ENCODE measurements around the gene PDE9A.

The PDE9A gene

DNA sequence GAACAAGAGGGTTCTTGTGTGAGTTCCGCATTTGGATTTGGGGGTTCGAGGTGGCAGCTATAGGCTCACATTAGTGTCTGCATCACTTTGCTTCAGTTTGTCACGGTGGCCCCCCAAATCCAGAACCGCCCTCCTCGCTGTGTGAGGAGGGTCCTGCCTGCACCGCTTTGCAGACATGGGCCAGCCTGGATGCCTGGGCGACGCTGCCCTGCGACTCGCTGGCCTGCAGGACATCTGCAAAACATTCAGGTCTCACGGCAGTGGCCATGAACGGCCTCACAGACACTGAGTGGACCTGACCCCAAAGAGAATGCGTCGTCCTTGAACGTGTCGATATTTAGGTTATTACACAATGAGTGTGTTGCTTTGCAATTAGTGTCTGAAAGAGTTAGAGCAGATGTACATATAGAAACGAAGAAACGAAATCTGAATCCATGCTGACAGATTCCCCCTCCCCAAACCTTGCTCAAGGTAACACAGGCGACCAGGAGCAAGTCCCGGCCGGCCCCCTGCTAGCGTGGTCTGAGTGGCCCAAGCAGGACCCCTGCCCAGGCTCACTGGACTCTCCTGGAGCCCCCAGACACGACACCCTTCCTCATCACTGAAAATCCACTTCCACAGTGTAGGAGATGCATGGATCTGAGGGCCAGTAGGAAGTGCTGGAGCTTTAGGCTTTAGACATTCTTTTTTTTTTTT is 20.4 kb downstream of the PDE9A start:
- DNase-seq: no peak

DNA sequence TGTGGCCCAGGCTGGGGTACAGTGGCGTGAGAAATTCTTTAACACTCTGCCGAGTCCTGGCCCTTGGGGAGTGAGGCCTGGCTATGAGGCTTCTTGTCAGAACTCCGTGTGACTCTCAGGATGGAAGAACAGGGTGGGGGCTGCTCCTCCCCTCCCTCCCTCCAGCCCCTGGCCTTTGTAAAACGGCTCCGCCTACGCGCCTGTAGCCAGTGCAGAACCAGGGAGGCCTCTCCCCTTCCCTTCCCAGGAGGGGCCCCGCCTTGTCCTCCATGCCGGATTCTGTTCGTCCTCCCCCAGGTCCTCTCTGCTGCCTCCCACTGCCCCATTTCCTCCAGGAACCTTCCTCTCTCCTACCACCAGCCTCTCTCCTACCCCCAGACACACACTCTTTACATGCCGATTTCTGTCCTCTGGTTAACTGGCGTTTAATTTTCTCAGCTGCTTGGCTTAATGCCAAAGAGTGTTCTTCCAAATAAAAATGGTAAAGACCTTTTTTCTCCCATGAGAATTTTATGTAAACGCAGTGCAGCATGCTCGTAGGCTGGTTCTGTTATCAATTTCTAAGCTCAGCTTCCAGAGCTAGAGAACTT is 21.0 kb downstream of the PDE9A start:
- DNase-seq: peak in 1 of 4 experiments; percentile 5

DNA sequence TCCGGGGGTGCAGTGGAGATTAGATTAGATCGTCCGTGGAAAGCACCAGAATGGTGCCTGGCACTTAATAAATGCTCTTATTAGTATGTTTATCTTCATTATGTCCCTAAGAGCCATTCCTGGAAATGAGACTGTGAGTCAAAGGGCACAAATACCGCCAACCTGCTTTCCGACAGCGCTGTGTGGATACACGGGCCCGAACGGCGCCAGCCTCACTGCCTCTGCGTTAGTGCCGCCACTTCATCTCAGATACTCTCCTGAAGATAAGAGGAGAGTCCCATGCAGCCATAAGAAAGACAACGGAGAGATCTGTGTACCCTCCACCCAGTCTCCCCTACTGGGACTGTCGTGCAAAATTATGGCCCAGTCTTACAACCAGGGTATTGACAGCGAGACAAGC is 22.0 kb downstream of the PDE9A start:
- DNase-seq: no peak

DNA sequence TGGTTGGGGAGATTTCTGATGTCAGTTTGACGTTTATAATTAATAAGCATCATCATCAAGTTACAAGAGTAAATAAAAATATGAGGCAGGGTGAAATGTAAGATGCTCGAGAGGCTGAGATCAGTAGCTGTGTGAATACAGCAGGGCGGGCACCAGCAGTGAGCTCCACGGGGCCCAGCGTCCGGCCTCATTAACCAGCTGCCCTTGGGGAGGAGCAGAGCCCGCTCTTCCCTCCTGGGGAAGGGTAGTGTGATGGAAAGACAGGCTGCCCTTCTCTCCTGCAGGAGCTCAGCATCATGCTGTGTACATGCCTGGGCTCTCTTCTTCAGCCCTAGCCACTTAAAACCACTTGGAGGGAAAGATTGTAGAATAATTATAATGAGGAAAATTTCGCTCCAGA is 23.4 kb downstream of the PDE9A start:
- no peak for DNase-seq

DNA sequence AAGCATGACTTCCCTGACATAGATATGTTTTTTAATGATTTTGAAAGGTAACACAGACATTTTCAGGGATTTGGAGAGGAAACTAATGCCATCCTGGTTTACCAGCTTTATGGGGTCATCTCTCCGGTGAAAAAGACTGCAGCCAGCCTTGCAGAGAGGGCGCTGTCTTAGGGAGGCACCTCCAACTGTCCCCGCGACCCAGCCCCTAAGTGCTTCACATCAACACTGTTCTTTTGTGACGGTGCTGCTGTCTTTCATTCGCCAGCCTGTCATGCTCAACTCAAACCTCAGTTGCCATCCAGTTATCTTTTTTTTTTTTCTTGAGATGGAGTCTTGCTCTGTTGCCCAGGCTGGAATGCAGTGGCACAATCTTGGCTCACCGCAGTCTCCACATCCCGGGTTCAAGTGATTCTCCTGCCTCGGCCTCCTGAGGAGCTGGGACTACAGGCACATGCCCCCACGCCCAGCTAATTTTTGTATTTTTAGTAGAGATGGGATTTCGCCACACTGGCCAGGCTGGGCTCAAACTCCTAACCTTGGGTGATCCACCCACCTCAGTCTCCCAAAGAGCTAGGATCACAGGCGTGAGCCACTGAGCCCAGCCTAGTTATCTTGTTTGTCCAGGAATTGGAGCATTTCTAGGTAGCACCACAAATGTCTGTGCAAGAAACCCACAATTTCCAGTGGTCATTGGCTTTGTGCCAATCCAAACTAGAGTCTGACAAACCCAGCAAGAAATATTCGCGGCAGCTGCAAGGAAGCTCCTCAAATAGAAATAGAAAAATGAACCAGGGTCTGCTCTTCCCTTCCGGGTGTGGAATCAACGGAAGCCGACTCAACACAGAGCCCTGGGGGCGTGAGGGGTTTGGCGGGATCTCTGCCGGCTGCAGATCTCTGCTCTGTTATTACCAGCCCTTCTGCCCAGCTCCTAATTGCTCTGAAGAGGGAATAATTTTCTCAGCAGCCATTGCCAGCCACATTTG is 24.2 kb downstream of the PDE9A start:
- DNase-seq: peak in 1 of 4 experiments; percentile 33

DNA sequence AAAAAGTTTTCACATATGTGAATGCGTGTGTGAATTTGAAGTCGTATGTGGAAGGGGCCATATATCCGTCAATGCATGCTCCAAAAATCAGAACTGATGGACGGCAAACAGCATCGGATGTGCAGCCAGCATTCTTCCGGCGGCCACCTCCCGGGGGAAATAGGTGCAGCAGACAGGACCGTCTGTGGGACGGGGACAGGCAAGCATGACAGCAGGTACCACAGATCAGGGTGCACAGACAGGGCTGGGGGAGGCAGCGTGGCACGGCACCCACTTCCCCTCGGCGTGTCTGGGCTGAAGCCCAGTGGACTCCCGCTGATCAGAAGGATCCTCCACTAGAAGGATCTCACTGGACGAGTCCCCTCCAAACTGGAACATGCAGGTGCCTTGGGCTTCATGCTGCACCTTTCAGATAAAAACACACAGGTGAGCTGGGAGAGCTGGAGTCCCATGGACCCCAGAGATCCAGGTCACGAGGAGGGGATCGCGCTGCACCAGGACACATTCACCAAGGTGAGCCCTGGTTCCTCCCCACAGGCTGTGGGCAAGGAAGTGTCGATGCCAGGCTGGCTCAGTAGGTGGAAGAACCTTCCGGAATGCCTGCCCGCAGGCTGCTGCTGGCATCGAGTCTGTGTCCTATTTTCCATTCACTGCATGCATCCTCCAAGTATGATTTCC is 25.3 kb downstream of the PDE9A start:
- DNase-seq: no peak

DNA sequence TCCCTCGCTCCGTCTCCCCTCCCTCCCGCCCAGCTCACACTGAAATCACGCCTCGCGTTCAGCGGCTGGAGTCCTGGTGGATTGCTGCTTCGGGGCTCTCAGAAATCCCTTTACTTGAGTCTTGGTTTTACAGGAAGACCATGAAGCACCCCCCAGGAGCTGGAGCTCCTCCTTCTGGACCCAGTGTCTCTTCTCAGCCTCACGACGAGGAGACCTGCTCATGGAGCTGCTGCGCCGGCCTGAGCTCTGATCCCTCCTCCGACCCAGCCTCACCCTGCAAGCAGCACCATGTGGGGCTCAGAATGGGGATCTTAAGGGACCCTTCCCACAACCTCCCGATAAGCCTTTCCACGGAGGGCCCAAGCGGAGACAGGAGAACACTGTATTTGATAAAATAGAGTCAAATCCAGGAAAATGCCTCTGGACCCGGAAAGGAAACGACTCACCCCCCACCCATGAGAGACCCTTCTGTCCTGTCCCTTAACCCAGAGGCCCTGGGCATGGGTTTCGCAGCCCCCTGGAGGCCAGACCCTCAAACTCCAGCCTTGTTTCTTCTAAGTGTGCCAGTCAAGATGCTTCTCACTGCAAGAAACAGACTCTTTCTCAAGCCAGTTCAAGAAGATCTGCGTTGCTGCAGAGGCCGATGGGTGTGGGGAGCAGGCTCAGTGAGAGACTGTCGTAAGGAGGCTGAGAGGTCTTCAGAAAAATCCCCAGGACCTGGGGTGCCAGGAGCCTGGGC is 26.1 kb downstream of the PDE9A start:
- no peak for DNase-seq

DNA sequence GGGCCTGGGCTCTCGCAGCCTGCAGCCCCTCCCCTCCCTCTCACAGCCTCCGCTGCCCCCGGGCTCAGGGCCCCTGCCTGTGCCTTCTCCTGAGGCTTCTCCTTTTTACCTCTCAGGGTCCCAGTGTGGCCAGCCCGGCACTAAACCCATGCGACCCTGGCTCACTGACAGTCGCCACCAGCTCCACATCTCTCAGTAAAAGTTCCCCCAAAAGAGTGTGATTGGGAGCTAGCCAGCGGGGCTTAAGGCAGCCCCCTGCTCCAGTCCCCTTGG is 26.6 kb downstream of the PDE9A start:
- DNase-seq: no peak

DNA sequence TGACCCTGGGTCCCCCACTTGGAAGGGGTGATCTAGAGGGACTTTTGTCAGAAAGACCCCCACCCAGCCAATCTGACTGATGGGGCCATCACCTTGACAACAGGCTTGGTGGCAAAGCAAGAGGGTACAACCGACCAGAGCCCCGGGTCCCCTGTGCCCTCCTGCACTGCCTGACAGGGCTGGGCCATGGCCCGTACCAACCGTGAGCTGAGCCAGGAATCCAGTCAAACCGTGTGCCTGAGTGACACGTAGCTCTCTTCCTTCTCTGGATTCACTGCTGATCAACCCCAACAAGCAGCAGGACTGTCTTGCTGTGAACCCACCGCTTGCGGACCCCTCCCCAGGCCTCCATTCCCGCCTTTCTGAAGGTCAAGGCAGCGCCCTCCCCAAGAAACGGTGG is 27.0 kb downstream of the PDE9A start:
- DNase-seq: no peak

DNA sequence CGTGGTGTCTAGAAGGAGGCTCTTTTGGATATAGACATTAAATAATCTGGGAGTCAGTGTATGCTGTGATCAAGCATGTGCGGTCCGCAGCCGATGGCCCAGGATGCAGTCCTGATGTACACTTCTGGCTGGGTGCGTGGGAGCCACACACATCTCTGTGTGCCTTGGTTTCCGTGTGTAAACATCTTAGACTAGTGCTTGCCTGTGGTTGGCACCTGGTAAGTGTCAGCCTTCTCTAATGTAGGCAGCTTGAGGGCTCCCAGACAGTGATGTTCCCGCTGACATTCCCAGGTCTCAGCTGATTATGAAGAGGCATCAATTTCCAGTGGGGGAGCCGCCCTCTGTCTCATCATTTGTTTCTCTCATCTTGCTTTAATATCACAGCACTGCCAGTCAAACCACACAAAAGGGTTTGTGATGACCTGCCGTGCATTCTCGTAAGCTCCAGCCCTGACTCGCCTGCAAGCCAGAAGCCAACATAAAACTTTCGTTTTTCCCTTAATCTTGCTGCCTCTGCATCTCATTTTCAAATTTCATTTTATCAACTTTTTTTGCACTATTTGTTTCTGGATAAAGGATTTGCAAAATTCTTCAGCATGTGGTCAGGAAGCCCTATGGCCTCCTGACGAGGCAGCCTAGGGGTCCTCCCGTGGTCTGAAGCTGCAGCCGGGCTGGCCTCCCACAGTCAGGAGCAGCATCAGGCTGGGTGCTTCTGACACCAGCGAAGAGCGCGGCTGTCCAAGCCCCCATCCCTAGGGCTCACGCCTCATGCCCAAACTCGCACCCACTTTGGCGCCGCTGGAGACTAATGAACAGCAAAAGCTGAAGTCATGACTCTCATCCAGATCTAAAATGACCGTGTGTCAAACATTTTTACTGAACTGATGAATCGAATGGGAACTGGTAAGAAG is 28.1 kb downstream of the PDE9A start:
- no peak for DNase-seq

DNA sequence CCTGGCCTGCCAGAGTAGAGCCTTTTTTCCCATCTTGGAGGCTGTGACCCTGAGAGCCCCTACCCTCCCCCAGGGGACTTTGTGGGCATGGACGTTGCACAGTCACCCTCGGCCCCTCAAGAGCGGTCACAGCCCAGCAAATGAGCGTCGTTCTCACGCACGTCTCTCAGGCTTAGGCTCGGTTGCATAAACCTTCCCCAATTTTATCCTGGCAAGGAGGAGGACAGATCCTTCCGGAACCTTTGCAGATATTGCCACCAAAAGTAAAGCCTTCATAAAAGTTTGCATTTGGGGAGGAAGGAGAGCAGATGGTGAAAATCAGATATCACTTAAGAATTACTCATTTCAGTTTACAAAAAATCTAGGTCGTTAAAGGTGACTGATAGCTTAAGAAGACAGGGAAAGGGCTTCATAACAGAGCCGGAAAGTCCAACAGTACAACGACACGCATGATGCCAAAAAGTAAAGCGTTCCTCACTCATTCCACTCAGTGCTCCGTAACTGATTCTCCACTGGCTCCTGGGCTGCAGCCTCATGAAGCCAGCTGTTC is 29.3 kb downstream of the PDE9A start:
- DNase-seq: no peak

DNA sequence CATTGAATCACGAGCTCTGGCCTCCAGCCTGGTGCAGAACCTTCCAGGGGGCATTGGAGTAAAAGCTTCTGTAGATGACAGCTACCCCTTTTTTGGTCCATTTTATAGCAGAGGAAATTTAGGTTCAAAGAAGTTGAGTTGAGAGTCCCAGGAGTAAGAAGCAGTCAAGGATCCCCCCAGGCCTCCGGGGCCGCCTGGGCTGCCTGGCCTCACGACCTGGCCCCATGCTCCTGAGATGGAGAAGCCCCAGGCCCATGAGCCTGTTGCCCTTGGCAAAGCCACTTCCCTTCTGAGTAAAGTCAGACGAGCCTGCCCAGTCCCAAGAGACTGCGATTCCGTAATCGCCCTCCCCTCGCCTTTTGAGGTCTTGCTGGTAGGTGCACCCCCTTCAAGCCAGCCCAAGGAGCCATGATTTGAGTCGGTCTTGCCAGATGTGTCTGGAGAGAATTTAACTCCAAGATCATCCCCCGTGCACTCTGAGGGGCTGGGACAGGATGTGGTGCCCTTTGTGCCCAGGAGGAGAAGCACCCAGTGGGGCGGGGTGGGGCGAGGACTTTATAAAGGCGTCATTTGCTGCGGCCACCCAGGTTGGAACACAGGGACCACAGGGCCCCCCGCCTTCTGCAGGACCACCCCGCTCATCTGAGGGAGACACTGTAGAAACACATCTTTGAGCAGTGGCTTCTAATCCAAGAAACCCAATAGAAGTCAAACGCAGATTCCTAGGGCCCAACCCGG is 30.1 kb downstream of the PDE9A start:
- DNase-seq: no peak

DNA sequence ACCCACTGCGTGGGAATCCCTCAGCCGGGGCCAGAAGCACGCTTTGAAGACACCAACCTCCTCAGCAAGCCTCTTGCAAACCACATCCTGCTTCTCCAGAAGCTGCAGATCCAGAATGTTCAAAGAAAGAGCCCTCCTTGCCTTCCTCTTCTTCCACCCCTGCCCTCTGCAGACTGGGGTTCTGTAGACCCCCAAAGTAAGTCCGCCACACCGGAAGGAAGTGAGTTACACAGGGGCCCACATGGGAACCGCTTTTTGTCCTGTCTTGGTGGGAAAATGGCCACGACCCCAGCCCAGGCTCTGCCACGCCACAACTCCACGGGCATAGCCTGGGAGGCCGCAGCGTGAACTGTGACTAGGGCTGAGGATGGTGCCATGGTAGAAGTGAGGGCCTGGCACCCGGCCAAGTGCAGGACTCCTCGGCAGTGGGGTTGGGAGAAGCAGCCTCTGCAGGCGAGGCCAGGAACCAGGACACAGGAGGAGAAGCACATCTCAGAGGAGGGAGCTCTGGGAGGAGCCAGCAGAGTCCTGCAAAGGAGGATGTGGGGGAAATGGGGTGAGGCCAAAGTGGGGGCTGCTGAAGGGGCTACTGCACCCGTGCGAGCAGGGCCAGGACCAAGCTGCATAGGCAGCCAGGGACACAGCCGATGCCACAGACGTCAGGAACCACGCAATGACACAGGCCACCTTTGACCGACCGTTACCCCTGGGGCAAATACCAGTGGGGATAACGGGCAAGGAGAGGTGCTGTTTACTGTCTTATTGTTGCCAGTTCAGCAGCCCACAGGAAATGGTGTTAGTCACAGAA is 30.9 kb downstream of the PDE9A start:
- peak in 2 of 4 experiments; percentile 31 to 36 for DNase-seq

DNA sequence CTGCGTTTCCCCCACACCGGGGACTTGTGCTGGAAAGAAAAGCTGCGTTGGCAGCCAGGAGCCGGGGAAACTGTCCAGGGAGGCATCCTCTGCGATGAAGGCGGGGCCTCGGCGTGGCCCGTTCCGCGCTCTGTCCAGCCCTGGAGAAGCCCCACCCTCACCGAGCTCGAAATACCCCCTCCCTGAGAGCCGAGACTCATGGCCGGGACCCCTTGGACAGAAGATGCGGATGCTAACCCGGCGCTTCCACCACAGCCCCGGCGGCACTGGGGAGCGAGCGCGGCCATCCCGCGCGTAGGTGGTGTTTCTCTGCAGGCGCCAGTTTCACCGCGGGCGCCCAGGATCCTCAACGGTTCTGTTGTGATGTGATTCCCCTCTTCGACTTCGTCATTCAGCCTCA is 31.6 kb downstream of the PDE9A start:
- peak in 1 of 4 experiments; percentile 4 for DNase-seq

DNA sequence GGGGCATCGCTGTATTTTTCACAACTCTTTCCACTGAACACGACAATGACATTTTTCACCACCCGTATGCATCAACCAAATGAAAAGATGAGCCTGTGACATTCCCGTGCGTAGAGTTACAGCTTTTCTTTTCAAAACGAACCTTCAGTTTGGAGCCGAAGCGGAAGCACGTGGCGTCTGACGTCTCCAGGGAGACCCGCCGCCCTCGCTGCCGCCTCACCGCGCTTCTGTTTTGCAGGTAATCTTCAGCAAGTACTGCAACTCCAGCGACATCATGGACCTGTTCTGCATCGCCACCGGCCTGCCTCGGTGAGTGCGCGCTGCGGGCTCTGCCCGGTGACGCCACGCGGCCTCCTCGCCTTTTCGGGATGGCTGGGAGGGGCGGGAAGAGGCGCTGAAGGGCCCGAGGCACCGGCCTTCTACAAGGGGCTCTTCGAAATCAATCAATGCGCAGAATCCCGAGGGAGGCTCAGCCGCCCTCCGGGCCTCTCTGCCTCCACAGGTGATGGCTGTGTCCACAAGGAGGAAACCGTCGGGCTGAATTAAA is 32.6 kb downstream of the PDE9A start:
- DNase-seq: no peak

DNA sequence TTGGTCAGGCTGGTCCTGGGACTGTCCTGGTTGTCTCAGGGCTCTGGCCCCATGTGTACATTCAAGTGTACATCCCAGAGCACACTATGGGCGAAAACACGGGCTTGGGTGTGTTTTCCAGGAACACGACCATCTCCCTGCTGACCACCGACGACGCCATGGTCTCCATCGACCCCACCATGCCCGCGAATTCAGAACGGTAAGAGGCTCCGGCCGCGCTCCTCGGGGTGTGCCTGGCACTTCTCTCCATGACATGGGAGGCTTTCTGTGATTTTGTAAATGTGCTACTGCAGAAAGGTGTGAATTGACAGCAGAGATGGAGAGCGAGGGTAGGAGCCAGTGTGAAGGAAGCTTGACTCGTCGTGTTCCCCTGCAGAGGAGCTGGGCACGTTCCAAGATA is 34.4 kb downstream of the PDE9A start:
- no peak for DNase-seq

DNA sequence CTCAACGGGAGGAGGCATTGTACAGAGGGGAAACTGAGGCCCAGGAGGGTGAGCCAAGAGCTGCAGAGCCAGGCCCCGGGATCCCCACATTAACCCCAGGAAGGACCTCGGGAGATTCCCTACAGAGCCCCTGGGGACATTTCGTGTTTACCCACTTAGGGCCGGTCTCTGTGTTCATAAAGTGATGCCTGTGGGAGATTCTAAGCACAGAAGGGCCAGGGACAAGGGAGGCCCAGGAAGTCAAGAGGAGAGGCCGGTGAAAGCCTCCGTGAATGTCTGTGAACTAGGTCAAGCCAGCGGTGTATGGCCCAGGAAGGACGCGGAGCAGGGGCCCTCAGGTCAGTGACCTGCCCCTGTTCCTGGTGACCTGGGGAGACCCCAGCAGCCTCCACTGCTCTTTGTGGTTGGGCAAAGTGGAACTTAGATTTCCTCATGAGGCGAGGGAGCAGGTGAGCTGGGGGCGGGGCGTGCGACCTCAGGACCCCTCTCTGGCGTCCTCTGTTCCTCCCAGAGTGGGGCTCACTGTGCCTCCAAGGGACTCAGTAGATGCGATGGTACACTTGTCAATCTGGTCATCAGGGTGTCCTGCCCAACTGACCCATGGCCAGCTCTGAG is 34.9 kb downstream of the PDE9A start:
- no peak for DNase-seq

DNA sequence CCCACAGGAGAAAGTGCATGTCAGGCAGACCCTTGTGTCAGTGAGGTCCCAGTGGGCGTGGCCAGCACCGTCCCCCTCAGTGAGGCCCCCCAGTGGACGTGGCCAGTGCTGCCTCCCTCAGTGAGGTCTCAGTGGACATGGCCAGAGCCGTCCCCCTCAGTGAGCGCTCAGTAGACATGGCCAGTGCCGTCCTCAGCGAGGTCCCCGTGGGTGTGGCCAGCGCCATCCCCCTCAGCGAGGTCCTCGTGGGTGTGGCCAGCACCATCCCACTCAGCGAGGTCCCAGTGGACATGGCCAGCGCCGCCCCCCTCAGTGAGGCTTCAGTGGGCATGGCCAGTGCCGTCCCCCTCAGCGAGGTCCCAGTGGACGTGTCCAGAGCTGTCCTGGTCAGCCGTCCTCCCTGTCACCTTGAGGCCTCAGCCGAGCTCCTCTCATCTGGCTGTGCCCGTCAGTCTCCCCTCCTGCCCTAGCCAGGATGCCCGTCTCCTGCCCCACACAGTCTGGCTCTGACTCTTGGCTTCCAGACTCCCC is 35.5 kb downstream of the PDE9A start:
- no peak for DNase-seq

Measured in suppressor macrophage (primary cell).